HG03175 (cell line): Measurements from ENCODE around the gene HJURP.

Experiments used
- ATAC-seq: cut with Tn5 transposase; IDR thresholded peaks from one replicate; pipeline ENCODE4 v1.9.1; 2021; ENCODE audit warnings: mild to moderate bottlenecking, moderate library complexity; ENCODE audit not compliant: unreplicated experiment

HJURP gene

DNA sequence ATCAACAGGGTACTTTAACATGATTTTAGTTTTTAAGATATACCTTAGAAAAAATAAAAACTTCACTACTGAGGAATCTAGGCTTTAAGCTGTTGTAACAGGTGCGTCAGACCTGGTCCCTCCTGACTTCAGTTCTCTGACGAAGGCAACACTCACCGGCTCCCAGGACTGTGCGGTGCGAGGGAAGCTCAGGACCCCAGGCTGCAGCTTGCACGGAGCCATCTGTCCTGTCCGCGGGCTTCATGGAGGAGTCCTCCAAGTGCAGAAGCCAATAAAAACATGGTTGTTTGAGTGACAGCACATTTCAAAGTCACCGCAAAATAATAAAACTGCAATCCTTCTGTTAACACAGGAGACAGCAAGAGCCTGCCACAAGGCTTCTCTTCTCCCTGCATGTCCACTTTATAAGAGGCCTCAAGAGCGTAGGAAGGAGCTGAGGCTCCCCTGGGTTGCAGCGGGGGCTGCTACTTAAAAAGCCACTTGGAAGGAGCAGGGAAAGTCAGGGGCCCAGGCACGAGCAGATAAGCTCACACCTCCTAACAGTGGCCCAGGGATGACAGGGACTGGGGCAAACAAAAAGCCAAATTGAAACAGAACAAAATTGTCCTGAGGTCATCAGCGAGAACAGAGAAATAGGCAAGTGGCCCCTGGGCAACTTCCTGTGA is 4.6 kb downstream of the HJURP start:
- ATAC-seq: no peak

DNA sequence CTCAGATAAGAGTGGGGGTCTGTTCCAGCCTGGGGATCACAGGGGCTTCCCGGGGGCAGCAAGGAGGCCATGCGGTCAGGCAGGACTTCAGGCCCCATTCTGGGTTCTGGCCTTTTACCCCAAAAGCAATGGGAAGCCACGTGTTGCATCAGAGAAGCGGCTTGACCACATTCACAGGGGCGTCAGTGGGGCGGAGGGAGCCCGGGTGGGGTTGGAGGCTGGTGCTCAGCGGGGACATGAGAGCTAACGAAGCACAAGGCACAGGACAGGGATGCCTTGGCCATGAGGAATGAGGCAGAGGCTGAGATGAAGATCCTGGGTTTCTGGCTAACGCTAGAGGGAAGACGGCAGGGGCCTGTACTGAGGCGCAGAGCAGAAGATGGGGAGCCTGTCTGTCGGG is 6.1 kb downstream of the HJURP start:
- ATAC-seq: no peak

GRCh38 chr2:233847248-233847898 is 7.0 kb downstream of the HJURP start:
- ATAC-seq: no peak

- ATAC-seq: no peak
Observed at GRCh38 chr2:233846387-233847247, 7.7 kb downstream of the HJURP start.

DNA sequence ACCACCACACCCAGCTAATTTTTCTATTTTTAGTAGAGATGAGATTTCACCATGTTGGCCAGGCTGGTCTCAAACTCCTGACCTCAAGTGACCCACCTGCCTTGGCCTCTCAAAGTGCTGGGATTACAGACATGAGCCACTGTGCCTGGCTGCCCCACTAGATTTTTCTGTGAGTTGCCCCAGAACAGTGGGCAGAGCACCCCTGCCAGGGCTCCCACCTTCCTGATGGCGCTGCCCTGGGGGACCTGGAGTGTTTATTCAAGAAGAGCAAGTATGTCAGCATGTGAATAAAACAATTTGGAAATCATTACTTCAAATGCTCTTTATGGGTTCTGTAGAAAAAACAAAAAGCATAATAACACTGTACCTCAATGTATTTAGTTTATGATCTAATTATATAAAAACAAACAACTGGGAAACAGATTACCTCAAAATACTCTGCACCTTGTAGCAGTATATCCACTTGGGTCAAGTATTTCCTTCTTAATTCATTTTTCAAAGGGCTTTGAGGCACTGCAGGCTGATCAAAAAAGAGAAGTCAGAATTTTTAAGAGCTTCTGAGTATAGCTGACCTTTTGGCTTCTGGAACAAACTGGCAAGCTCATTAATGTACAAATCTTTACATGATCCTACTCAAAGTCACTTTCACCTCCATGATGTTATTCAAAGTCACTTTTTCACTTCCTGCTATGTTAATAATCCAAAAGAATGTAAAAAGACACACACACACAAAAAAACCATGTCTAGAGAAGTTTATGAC is 8.9 kb downstream of the HJURP start:
- ATAC-seq: no peak

GRCh38 chr2:233844836-233845235 is 9.5 kb downstream of the HJURP start:
- no peak for ATAC-seq

GRCh38 chr2:233844064-233844807 is 10.1 kb downstream of the HJURP start:
- no peak for ATAC-seq

GRCh38 chr2:233841183-233841582 is 13.2 kb downstream of the HJURP start:
- ATAC-seq: no peak

DNA sequence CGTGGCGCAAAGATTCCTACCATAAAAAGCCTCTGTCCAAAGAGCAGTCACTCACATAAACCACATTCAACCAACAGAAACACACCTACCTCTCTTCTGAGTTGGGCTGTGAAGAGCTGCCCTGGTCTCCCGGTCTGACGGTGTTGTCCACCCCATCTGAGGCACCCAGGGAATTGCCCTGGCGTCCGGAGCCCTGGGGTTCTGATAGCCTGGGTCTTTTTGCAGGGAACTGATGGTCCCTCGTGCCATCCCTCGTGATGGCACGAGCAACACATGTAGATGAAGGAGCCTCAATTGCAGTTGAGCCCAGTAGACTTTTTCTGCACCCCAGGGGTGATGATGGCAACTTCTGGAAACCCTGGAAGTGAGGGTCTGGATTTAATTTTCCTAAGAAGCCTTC is 13.8 kb downstream of the HJURP start:
- no peak for ATAC-seq

DNA sequence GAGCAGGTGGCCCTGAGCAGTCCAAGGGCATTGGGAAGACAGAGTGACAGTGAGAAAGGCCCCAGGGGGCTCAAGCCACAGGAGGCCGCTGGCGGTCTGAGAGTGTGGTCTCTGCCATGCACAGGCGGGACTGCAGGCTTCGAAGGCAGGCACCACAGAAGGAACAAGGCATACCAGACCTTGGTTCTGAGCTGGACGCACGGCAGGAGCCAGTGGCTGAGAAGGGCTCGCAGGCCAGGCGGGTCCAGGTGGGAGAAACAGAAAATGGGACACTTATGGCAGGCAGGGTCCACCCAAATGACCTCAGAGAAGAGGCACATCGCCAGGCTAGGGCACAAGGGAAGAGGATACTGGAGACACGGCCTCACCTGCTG is 14.9 kb downstream of the HJURP start:
- no peak for ATAC-seq

DNA sequence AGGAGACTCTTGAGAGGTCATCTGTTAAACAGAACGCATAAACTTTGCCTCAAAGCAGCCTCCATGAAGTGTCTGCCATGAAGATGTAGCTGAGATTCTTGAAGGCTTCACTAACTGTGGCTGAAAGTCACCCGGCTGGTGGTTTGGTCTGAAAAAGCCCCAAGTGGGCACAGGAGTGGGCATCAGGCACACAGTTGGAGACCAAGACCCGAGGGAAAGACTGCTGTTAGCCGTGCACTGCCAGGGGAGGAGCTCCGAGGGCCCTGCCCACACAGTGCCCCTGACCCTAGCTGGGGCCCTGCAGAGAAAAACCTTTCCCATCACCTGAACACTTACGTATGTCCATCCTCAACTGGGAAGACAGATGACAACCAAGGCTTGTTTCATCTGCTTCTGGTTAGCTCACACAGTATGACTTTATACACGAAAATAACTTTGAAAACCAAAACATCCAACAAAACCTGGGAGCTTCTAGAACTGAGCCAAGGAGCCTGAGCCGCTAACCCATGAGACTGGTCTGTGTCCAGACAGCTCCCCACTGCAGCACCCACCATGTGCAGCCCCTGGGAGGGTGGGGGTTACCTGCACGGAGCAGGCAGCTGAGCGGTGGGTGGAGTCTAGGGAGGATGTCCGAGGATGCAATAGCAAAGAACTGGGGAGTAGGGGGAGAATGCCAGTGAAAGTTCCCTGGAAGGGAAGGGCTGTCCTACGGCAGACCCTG is 15.4 kb downstream of the HJURP start:
- ATAC-seq: no peak

GRCh38 chr2:233838251-233838650 is 16.1 kb downstream of the HJURP start:
- no peak for ATAC-seq

DNA sequence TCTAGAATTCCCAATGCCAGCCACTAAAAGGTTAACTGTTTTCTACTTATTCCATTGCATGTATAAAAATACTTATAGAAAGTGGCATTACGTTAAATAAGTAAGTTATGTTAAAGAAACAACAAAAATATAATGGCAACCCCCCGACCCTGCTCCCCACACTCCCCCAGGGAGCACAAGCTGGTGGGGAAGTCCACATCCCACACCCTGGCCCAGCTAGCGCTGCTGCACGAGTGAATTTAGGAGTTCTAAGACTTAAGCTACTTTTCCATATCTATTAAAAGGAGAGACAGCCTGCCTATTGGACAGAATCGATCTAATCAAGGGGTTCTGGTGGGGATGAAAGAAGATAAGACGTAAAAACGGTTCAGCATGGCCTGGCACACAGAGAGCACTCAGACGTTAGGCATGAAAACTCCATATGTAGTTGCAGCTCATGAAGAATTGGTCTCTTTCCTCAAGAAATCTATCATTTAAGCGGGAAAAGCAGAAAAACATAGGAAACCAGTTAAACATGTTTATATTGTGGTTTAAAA is 16.6 kb downstream of the HJURP start:
- no peak for ATAC-seq

DNA sequence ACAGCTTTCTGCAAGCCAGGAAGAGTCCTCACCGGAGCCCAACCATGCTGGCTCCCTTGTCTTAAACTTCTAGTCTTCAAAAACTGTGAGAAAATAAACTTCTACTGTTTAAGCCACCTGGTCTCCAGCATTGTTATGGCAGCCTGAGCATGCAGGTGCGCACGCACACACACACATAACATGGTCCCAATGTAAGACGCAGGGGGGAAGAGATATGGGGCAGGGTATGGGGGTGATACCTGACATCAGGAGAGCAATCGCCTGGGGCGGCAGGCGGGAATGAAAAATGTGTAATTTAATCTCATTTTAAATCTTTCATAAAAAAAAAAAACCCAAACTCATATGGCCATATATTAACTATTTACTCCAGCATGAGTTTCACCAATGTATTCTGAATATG is 18.0 kb downstream of the HJURP start:
- ATAC-seq: no peak

DNA sequence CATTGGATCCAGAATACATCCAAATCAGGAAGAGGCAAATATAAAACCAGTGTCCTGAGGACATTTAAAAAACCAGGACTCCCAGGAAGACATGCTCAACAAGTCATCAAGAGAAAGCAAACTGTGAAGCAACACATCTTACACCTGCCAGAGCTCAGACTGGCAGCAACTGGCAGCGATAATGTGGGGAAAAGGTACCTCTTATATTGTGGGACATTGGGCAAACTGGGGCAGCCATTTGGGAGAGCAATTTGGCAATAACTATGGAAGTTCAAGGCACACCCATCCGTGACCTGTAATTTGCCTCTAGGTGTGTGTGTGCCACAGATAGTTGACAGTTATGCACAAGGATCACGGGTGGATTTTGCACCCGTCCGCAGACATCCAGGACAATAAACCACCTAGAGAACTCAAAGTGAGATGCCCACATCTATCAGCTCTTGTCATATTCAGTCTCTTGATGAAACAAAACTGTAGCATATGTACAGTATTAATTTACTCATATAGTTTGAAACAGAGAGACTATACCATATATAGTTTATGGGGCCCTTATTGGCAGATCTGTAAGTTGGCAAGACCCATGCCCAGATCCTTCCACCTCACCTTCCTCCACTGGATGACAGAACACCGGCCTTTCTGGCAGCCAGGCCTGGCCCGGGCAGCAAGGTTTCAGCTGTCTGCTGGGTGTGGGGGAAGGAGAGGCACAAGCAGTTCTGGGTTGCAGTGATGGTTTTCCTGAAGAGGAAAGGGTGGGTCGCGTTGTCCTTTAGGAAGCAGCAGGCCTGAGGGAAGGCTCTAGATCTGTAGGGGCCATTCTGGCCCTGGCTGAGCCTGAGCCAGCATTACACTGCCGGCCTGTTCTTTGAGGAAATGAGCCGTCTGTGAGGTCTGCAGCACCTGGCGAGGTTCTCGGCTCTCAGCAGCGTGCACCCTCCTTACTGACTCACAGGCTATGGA is 18.8 kb downstream of the HJURP start:
- no peak for ATAC-seq

- ATAC-seq: no peak
Observed at GRCh38 chr2:233833345-233833744, 21.0 kb downstream of the HJURP start.

DNA sequence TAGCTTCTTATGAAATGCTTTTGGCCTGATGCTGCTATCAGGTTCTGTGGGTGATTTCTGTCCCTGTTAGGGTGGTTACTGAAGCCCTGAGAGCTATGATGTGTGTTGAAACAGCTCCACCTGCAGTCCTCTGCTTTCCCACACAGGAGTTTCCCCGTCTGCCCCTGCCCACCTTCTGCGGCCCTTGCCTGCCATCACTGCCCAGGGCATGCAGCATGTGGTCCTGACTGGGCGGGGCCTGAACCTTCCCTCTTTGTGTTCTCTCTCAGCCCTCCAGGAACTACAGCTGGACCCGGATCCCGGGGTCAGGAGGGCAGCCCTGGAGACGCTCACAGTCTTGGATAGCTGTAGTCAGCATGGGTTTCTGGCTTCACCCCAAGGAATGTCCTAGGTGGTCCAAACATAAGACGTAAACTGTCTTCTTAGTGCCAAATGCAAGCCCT is 21.4 kb downstream of the HJURP start:
- no peak for ATAC-seq

DNA sequence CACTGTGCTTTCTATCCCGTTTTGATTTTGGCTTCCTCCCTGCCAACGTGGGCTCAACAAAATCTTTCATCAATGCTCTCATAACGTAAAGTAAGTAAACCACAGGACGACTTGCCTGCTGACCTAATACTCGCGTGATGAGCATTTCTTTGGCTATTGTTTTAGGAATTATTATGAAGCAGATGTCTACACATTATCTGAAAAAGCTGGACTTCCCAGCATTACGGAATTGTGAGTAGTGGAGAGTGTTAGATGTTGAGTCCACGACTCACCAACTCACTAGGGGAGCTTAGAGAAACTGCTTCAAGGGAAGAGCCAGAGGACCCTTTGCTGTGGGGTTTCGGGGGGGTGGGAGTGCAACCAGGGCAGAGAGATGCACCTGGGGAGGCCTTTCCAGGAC is 21.9 kb downstream of the HJURP start:
- no peak for ATAC-seq
